Trophoblast cell (in vitro differentiated cells and primary cell): Measurements from ENCODE around the gene BACH2.

ENCODE experiments used
- DNase-seq, 2 donors: peaks; one replicate each; pipeline ENCODE4 v3.0.0-alpha.2; 2016
- H2AFZ ChIP-seq: 2 replicates; pipeline ENCODE4 v1.6.1; 2013; ENCODE audit warnings: low read length, moderate library complexity, mild to moderate bottlenecking; ENCODE audit not compliant: insufficient read depth, poor library complexity
- H2AK5ac ChIP-seq: 2 replicates; pipeline ENCODE4 v1.6.1; 2013; ENCODE audit warnings: mild to moderate bottlenecking, low read length
- H2BK120ac ChIP-seq: 2 replicates; pipeline ENCODE4 v1.6.1; 2013; ENCODE audit warnings: low read length, mild to moderate bottlenecking, moderate library complexity; ENCODE audit not compliant: insufficient read depth, poor library complexity
- H2BK12ac ChIP-seq: 2 replicates; pipeline ENCODE4 v1.6.1; 2013; ENCODE audit warnings: mild to moderate bottlenecking, low read length, moderate library complexity
- H2BK5ac ChIP-seq: 2 replicates; pipeline ENCODE4 v1.6.1; 2013; ENCODE audit warnings: low read length, low read depth, moderate library complexity, mild to moderate bottlenecking; ENCODE audit not compliant: poor library complexity
- H3K14ac ChIP-seq: 2 replicates; pipeline ENCODE4 v1.6.1; 2013; ENCODE audit warnings: mild to moderate bottlenecking, low read length
- H3K18ac ChIP-seq: 2 replicates; pipeline ENCODE4 v1.6.1; 2013; ENCODE audit warnings: mild to moderate bottlenecking, low read length
- H3K23ac ChIP-seq: 2 replicates; pipeline ENCODE4 v1.6.1; 2013; ENCODE audit warnings: low read length
- H3K27ac ChIP-seq: 2 replicates; pipeline ENCODE4 v1.5.1; 2013; ENCODE audit warnings: low read depth, mild to moderate bottlenecking, inconsistent platforms, low read length, moderate library complexity
- H3K27me3 ChIP-seq: 2 replicates; pipeline ENCODE4 v1.6.1; 2013; ENCODE audit warnings: inconsistent platforms, mild to moderate bottlenecking, low read length, moderate library complexity; ENCODE audit not compliant: insufficient read depth
- H3K36me3 ChIP-seq, 2 experiments: 1 replicate in 1 of 2; 2 replicates in 1 of 2; pipeline ENCODE4 v1.6.1; 2013; ENCODE audit warnings: low read length in 2 of 2, mild to moderate bottlenecking in 2 of 2, moderate library complexity in 1 of 2; ENCODE audit not compliant: insufficient read depth in 2 of 2, control insufficient read depth in 1 of 2
- H3K4ac ChIP-seq: 2 replicates; pipeline ENCODE4 v1.6.1; 2013; ENCODE audit warnings: low read depth, mild to moderate bottlenecking, low read length, moderate library complexity
- H3K4me1 ChIP-seq, 2 experiments: 1 replicate in 1 of 2; 2 replicates in 1 of 2; pipeline ENCODE4 v1.6.1; 2013; ENCODE audit warnings: low read length in 2 of 2, mild to moderate bottlenecking in 2 of 2, moderate library complexity in 1 of 2; ENCODE audit not compliant: insufficient read depth in 2 of 2, control insufficient read depth in 1 of 2
- H3K4me2 ChIP-seq: 2 replicates; pipeline ENCODE4 v1.6.1; 2013; ENCODE audit warnings: inconsistent platforms, mild to moderate bottlenecking, low read length, moderate library complexity
- H3K4me3 ChIP-seq: 2 replicates; pipeline ENCODE4 v1.5.1; 2013; ENCODE audit warnings: mild to moderate bottlenecking, low read depth, low read length, inconsistent platforms
- H3K79me1 ChIP-seq: one replicate; pipeline ENCODE4 v1.6.1; 2013; ENCODE audit warnings: low read length
- H3K79me2 ChIP-seq: 2 replicates; pipeline ENCODE4 v1.6.1; 2013; ENCODE audit warnings: low read length, mild to moderate bottlenecking; ENCODE audit not compliant: control insufficient read depth, insufficient read depth, poor library complexity
- H3K9ac ChIP-seq: 2 replicates; pipeline ENCODE4 v1.6.1; 2013; ENCODE audit warnings: mild to moderate bottlenecking, low read length
- H3K9me3 ChIP-seq: 2 replicates; pipeline ENCODE4 v1.6.1; 2013; ENCODE audit warnings: low read depth, mild to moderate bottlenecking, control low read depth, inconsistent platforms, low read length; ENCODE audit not compliant: insufficient read depth
- H4K12ac ChIP-seq: 2 replicates; pipeline ENCODE4 v1.6.1; 2013; ENCODE audit warnings: low read depth, mild to moderate bottlenecking, low read length, moderate library complexity
- H4K8ac ChIP-seq: 2 replicates; pipeline ENCODE4 v1.6.1; 2013; ENCODE audit warnings: low read depth, mild to moderate bottlenecking, low read length, moderate library complexity
- H4K91ac ChIP-seq: one replicate; pipeline ENCODE4 v1.6.1; 2013; ENCODE audit warnings: low read depth, mild to moderate bottlenecking, low read length, moderate library complexity
- WGBS: extraction: QIAGEN DNeasy Blood & Tissue Kit; methylation state at CpG from one replicate; pipeline ENCODE4 v1.1.7; 2013; ENCODE audit warnings: missing lambda C conversion rate; ENCODE audit not compliant: insufficient read length, insufficient coverage; ENCODE audit errors: extremely low coverage; 5-methylcytosine and 5-hydroxymethylcytosine counted together

Gene BACH2

DNA sequence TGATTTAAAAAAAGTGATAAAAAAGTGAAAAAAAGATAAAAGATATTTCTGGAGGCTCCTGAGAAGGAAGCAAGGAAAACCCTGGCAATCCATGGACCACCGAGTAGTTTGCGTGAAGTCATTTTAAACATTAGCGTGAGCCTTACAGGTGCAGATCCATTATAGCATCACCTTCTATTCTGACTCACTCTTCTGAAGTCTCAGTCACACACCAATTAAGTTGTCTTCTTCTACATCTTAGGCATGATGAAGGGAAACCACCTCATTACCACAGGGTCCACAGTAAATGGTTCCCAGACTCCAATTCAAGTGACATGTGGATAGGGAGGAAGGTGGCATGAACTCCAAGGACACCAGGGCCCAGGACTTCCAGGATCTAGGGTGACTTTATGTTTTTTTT is 303.2 kb downstream of the BACH2 start:
- H2AK5ac ChIP-seq = no peak overlapping the region
- no peaks in the 10 kb centered on the region for H3K36me3 ChIP-seq
- no peaks in the 10 kb centered on the region for H3K27me3 ChIP-seq
- peaks cover 7 to 8% of the 10 kb centered on the region in 2 experiments for H3K4me1 ChIP-seq
- H4K8ac ChIP-seq = no peak overlapping the region
- H3K79me1 ChIP-seq = peaks cover 9% of the 10 kb centered on the region
- H4K91ac ChIP-seq = no peak overlapping the region
- H3K14ac ChIP-seq = no peak overlapping the region
- H3K4ac ChIP-seq = no peak overlapping the region
- no peak overlapping the region for H3K4me2 ChIP-seq
- H3K9ac ChIP-seq = no peak overlapping the region
- H2AFZ ChIP-seq = no peak overlapping the region
- no peak overlapping the region for H2BK12ac ChIP-seq
- WGBS = no CpG with 5 or more reads among the region's 3 CpGs
- no peak overlapping the region for H3K27ac ChIP-seq
- H3K4me3 ChIP-seq = no peak overlapping the region
- no peak overlapping the region for H3K18ac ChIP-seq
- no peak for DNase-seq
- H3K9me3 ChIP-seq = no peaks in the 10 kb centered on the region
- no peak overlapping the region for H3K23ac ChIP-seq
- no peaks in the 10 kb centered on the region for H3K79me2 ChIP-seq
- H2BK120ac ChIP-seq = no peak overlapping the region
- H4K12ac ChIP-seq = no peak overlapping the region
- H2BK5ac ChIP-seq = no peak overlapping the region

DNA sequence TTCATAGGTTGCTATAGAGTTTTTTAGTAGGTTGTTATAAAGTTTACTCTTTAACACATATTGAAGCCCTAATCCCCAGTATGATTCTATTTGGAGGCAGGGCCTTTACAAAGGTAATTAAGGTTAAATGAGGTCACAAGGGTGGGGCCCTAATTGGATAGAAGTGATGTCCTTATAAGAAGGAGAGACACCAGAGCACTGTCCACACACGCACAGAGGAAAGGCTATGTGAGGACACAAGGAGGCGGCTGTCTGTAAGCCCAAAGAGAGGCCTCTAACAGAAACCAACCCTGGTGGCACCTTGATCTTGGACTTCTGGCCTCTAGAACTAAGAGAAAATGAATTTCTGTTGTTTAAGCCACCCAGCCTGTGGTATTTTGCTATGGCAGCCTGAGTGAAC is 303.8 kb downstream of the BACH2 start:
- H3K9ac ChIP-seq = no peak overlapping the region
- no peak overlapping the region for H3K4ac ChIP-seq
- no peaks in the 10 kb centered on the region for H3K9me3 ChIP-seq
- H3K4me1 ChIP-seq = peaks cover 7 to 10% of the 10 kb centered on the region in 2 experiments
- no peak overlapping the region for H4K91ac ChIP-seq
- no peak overlapping the region for H2BK120ac ChIP-seq
- H3K14ac ChIP-seq = no peak overlapping the region
- H3K36me3 ChIP-seq = no peaks in the 10 kb centered on the region
- H2AFZ ChIP-seq = no peak overlapping the region
- no peak overlapping the region for H2AK5ac ChIP-seq
- H3K79me2 ChIP-seq = no peaks in the 10 kb centered on the region
- WGBS = no CpG with 5 or more reads among the region's 2 CpGs
- H4K12ac ChIP-seq = no peak overlapping the region
- H3K79me1 ChIP-seq = peaks cover 9% of the 10 kb centered on the region
- H3K23ac ChIP-seq = no peak overlapping the region
- no peak overlapping the region for H2BK12ac ChIP-seq
- no peak overlapping the region for H4K8ac ChIP-seq
- H3K4me2 ChIP-seq = no peak overlapping the region
- H3K4me3 ChIP-seq = no peak overlapping the region
- H3K27me3 ChIP-seq = no peaks in the 10 kb centered on the region
- no peak overlapping the region for H2BK5ac ChIP-seq
- no peak for DNase-seq
- no peak overlapping the region for H3K27ac ChIP-seq
- H3K18ac ChIP-seq = no peak overlapping the region

DNA sequence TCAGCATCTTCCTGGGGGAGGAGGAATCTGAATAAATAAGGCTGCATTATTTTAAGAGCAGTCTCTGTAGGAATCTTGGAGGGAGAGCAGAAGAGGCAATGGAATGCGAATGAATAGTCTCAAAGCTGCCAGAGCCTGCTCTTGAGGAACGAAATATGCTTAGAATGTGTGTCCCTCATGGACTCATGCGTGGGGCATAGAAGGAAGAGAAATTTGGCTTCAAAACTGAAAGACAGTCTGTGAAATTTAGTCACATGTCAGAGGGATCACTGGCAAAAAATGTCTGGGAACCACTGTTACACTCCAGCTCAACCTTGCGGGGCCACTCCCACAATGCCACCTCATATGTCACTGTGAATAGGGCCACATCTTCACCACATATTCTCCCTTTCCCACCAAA is 306.9 kb downstream of the BACH2 start:
- Histone ChIP-seq H4K91ac (peak overlapping the region; percentile 90), H2AFZ (no peak overlapping the region), H3K4me1 (peaks cover 21 to 32% of the 10 kb centered on the region in 2 experiments), H3K4me3 (no peak overlapping the region), H3K23ac (peak overlapping the region; percentile 7), H3K9ac (no peak overlapping the region), H3K14ac (peak overlapping the region; percentile 45), H3K79me2 (peaks cover 4% of the 10 kb centered on the region), H2BK5ac (peak overlapping the region; percentile 65), H3K9me3 (no peaks in the 10 kb centered on the region), H3K27me3 (no peaks in the 10 kb centered on the region), H4K12ac (no peak overlapping the region), H4K8ac (peak overlapping the region; percentile 14), H2BK120ac (peak overlapping the region; percentile 52), H3K4ac (no peak overlapping the region), H2AK5ac (no peak overlapping the region), H3K79me1 (peaks cover 28% of the 10 kb centered on the region), H2BK12ac (peak overlapping the region; percentile 80), H3K27ac (peak overlapping the region; percentile 86), H3K18ac (peak overlapping the region; percentile 9), H3K36me3 (no peaks in the 10 kb centered on the region), H3K4me2 (no peak overlapping the region)
- peak; percentile 4 to 33 for DNase-seq
- WGBS = no CpG with 5 or more reads among the region's 4 CpGs

GRCh38 chr6:89987830-89988229 is 308.8 kb downstream of the BACH2 start:
- H3K9me3 ChIP-seq = no peaks in the 10 kb centered on the region
- no CpG with 5 or more reads among the region's 2 CpGs for WGBS
- no peak overlapping the region for H3K4me2 ChIP-seq
- peaks cover 21 to 32% of the 10 kb centered on the region in 2 experiments for H3K4me1 ChIP-seq
- no peak overlapping the region for H3K9ac ChIP-seq
- no peak overlapping the region for H3K4ac ChIP-seq
- H4K91ac ChIP-seq = no peak overlapping the region
- peak overlapping the region; percentile 70 for H2BK120ac ChIP-seq
- H2BK12ac ChIP-seq = no peak overlapping the region
- no peak overlapping the region for H3K4me3 ChIP-seq
- H3K79me1 ChIP-seq = peaks cover 29% of the 10 kb centered on the region
- H3K18ac ChIP-seq = no peak overlapping the region
- no peak overlapping the region for H2AK5ac ChIP-seq
- no peak overlapping the region for H3K23ac ChIP-seq
- H3K27me3 ChIP-seq = no peaks in the 10 kb centered on the region
- H4K12ac ChIP-seq = no peak overlapping the region
- no peaks in the 10 kb centered on the region for H3K36me3 ChIP-seq
- peaks cover 4% of the 10 kb centered on the region for H3K79me2 ChIP-seq
- DNase-seq = peak in 1 of 2 donors; percentile 54
- peak overlapping the region; percentile 93 for H3K27ac ChIP-seq
- peak overlapping the region; percentile 60 for H2BK5ac ChIP-seq
- no peak overlapping the region for H3K14ac ChIP-seq
- no peak overlapping the region for H4K8ac ChIP-seq
- no peak overlapping the region for H2AFZ ChIP-seq
